Inflammatory macrophage treated with lipopolysaccharide for 4 hours (primary cell): ENCODE results near the gene NELFCD.
"Not testable (repeated sequence)": the region's sequence is repeated elsewhere in the genome, so short reads cannot be mapped to it uniquely, and the experiment has no call there.

Experiments used
- DNase-seq: peaks from one replicate; pipeline ENCODE4 v3.0.0-alpha.2; 2020

NELFCD gene, protein sequence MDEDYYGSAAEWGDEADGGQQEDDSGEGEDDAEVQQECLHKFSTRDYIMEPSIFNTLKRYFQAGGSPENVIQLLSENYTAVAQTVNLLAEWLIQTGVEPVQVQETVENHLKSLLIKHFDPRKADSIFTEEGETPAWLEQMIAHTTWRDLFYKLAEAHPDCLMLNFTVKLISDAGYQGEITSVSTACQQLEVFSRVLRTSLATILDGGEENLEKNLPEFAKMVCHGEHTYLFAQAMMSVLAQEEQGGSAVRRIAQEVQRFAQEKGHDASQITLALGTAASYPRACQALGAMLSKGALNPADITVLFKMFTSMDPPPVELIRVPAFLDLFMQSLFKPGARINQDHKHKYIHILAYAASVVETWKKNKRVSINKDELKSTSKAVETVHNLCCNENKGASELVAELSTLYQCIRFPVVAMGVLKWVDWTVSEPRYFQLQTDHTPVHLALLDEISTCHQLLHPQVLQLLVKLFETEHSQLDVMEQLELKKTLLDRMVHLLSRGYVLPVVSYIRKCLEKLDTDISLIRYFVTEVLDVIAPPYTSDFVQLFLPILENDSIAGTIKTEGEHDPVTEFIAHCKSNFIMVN

DNA sequence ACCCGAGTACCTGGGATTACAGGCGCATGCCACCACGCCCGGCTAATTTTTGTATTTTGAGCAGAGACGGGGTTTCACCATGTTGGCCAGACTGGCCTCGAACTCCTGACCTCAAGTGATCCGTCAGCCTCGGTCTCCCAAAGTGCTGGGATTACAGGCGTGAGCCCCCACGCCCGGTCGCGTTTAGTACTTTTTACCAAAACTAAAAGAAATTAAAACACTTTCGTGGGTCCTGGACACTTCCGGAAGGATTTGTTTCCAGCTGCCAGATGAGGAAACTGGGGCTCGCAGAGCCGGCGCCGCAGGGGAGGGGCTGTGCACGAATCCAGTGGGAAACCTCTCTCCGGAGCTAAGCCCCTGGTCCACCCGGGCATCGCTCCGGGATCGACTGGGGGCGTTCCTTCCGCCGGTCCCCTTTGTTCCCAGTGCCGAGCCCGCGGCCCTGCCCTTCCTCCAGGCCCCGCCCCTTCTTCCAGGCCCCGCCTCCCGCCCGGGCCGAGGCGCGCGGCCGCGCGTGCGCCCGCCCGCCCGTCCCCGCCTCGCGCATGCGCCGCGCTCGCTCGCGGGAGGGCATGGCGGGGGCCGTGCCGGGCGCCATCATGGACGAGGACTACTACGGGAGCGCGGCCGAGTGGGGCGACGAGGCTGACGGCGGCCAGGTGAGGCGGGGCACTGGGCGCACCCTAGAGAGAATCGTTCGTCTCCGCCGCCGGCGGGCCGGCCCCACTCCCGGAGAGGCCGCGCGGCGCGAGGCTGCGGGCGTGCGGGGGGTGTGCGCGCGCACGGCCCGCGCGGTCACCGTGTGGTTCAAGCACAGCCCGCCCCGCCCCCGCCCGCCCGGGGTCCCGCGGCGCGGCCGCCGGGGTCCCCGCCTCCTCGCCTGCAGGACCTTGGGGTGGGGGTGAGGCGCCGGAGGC is at the start of gene NELFCD:
TSS of gene NELFCD (plus strand) at position 546 of the 917 bp plus-strand sequence. CDS start at position 600, 54 bp downstream.
- DNase-seq: peak; percentile 90

DNA sequence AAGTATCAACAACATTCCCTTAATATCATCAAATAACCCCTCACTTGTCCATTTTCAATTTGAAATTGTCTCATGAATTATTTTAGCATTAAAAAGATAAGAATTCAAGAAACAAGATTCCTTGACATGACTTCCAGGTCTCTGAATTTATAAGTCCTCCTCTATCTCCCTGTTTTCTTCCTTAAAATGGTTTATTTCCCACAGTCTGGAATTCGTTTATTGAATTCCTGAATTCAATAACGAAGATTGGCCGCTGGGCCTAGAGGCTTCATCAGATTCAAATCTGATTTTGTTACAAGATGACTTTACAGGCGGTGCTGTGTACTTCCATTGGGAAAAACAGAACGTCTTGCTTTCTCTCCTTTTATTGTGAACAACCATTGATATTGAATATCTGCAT is 48.9 kb upstream of the NELFCD start:
- no peak for DNase-seq

DNA sequence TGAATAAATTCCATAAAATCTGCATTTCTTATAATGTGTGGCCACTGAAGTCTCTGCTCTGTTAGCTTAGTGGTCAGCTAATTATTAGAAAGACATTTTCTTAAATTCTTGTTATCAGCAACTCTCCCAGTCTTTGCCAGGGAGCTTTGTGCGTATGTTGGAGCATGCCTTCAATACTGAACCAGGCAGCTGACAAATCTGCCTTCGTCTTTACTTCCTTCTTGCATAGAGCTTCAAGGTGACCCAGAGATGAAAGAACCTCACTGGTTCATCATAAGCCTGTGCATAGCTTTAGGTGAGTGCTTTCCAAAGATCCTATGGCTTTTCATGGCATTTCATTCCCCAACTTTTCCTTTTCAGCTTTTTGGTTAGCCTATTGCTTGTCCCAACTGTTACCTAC is 43.0 kb upstream of the NELFCD start:
- no peak for DNase-seq

DNA sequence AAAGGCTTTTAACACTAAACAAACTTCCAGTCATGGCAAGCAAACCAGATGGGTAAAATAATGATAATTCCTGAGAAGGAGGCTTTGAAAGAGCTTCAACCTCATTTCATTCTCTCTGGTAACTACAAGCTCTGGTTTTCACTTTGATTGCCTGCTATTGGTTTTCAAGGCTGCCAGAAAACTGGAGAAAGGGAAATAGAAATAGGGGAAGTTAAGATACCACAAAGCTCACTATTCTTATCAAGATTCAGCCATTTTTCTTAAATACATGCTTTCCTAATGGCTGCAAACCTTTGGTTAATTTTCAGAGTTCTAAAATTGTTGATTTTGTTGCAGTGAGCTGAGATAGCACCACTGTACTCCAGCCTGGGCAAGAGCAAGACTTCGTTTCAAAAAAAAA is 42.5 kb upstream of the NELFCD start:
- DNase-seq: peak; percentile 40

DNA sequence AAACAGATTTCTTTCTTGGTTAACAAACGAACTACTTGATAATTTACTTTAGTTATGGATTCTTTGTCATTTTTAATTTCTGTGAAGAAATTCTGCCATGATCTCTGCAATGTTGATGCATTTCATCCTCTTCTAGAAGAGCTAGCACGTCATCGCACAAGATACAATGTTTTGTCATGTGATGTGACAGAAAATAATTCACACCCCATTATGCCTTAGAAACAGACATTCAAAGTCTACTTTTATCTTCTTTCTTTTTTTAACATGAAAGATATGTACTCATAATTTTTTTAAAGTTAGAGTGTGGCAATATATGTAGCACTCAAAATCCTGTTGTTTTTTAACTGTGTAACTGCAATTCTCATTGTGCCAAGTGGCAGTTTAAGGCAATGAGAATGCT is 39.6 kb upstream of the NELFCD start:
- no peak for DNase-seq

DNA sequence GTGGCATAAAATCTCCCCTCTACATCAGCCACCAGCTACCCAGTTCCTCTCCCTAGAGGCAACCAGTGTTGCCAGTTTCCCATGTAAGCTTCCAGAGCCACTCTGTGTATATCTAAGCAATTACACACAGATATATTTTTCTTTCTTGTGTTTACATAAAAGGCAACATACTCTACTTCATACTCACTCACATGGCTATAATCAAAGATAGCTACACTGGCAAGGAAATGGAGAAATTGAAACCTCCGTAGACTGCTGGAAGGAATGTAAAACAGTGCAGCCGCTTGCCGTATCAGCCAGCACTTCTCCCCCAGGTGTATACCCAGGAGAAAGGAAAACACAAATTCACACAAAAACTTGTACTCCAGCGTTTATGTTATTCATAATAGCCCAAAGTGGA is 38.5 kb upstream of the NELFCD start:
- no peak for DNase-seq

DNA sequence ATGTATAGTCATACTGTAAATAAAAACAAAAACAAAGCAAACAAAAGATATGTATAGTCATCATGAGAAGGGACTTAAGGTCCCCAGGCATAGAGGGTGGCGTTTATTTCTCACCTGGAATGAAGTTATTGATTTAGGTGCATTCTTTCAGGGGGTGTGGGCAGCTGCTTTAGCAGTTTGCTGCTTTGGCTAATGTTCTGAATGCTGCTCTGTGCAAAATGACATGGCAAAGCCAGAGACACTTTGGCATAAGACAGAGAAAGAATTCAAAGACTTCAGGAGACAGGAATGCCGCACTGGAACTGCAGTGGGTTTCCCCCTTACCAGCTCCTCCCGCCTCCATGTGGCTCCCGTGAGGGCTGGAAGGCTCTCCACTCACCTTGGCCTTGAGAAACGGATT is 36.4 kb upstream of the NELFCD start:
- no peak for DNase-seq

DNA sequence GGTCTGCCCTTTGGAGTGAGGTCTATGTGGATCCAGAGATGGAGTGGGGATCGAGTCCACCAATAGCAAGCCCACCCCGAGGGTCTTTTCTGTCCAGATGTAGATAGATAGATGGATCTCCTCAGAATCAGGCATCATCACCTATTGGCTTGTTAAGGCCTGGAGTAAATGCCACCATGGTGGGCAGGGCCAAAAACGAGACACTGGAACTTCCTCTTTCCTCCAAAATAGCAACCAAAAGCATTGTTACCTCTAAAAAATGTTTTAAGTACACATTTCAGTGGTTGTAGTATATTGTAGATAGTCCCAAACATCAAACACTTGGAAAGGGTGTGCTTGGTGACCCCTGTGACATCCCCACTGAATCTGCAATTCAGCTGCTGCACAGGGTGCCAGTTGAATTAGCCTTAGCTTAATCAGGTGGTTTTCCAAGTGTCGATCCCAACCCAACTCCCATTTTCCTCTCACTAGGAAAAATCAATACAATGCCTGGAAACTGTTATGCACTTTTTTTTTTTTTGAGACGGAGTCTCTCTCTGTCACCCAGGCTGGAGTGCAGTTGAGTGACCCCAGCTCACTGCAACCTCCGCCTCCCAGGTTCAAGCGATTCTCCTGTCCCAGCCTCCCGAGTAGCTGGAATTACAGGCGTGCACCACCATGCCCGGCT is 35.0 kb upstream of the NELFCD start:
- DNase-seq: peak; percentile 26

DNA sequence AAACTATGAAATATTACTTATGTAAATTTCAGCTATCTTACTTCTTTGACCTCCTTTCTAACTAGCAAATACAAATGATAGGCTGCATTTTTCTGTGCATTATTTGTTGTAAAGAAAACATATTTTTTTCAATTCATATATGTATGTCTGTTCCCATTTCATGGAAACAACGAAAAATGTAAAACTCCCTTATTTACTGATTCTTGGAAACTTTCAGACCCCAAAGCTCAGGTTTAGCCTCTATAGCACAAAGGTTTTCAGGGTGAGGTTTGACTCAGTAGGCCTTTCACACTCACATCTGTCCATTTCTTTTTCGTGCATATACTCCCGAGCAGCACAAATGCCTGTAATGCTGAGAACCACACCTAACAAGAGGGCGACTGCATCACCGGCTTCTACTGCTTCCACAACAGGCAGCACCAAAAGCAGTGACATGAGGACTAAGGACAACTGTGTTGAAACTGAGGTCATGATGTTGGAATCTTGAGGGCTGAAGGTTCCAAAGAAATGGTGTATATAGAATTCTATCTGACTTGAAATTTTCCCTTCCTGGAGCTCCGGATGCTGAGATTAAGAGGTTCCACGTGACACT is 33.2 kb upstream of the NELFCD start:
- not testable (repeated sequence) for DNase-seq

DNA sequence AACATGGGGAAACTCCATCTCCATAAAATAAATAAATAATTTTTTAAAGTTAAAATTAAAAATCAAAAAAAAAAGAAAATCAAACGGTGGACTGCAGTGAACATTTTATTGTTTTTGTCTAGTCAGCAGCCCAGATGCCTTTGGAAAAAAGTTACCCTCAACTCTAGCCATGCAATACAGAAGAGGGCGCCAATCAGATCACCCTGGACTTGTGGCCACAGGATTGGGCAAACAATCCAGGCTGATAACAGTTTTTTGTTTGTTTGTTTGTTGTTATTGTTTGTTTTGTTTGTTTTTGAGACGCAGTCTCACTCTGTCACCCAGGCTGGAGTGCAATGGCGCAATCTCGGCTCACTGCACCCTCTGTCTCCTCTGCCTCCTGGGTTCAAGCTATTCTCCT is 30.5 kb upstream of the NELFCD start:
- DNase-seq: no peak

DNA sequence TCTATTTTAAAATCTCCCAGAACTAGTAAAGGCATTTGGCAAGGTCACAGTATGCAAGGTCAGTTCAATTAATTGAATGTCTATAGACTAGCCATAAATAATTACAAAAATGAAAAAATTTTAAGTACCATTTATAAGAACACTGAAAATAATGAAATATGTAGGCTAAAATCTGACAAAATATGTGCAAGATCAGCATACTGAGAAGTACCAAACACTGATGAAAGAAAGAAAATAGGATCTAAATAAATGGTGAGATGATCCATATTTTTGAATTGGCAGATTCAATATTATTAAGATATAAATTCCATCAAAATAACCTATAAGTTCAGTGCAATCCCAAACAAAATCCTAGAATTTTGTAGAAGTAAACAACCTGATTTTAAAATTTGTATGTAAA is 28.0 kb upstream of the NELFCD start:
- no peak for DNase-seq

DNA sequence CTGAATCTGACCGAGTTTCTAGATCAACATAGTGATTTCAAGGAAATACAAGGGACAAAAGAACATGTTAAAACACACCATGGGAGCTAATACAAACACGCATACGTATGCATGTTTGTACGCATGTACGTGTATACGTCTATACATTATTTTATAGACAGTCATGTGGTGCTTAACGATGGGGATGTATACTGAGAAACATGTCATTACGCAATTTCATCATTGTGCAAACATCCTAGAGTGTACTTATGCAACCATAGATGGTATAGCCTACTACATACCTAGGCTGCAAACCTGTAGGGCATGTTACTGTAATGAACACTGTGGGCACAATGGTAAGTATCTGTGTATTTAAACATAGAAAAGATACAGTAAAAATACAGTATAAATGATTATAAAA is 25.0 kb upstream of the NELFCD start:
- peak; percentile 79 for DNase-seq

DNA sequence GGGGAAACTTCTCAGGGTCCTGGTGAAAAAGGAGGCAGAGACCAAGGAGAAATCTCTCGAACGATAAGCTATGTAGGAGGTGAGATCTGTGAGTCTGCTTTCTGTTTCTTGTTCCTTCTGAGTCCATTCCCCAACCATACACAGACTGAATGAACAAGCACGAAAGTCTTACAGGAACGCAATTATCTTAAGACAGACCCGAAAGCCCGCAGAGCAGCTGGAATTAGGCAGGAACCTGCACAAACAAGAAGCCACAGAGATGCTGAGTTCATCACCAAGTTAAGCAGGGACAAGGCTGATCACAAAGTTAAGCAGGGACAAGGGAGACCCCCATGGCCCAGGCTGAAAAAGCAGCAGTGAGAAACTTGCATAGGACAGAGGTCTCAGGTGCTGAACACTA is 21.4 kb upstream of the NELFCD start:
- no peak for DNase-seq

DNA sequence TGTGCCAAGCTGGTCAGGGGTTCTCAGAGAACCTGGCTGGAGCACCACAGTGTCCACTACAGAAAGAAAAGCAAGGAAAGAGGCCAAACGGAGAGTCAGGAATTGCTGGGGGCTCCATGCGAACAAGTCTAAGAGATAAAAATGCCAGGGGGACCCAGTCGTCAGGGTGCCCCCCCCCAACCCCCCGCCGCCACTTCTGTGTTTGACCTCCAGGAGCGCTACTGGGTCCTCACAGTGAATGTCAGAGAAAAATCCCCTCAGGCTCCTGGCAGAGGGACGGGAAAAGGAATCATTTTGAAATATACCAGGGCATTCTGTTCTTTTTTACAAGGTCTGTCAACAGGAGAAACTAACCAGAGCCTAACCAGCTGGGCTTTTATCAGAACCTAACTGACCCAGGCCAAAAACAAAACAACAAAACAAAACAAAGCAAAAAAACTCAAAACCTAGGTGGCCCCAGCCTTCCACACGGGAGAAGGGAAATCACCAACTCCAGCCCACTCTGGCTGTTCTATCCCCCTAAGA is 17.9 kb upstream of the NELFCD start:
- no peak for DNase-seq

DNA sequence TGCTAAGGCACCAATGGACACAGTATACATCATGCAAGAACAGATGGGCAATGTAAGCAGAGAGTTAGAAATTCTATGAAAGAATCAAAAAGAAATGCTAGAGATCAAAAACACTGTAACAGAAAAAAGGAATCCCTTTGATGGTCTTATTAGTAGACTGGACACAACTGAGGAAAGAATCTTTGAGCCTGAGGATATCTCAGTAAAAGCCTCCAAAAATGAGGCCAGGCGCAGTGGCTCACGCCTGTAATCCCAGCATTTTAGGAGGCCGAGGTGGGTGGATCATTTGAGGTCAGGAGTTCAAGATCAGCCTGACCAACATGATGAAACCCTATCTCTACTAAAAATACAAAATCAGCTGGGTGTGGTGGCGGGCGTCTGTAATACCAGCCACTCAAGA is 17.1 kb upstream of the NELFCD start:
- not testable (repeated sequence) for DNase-seq

DNA sequence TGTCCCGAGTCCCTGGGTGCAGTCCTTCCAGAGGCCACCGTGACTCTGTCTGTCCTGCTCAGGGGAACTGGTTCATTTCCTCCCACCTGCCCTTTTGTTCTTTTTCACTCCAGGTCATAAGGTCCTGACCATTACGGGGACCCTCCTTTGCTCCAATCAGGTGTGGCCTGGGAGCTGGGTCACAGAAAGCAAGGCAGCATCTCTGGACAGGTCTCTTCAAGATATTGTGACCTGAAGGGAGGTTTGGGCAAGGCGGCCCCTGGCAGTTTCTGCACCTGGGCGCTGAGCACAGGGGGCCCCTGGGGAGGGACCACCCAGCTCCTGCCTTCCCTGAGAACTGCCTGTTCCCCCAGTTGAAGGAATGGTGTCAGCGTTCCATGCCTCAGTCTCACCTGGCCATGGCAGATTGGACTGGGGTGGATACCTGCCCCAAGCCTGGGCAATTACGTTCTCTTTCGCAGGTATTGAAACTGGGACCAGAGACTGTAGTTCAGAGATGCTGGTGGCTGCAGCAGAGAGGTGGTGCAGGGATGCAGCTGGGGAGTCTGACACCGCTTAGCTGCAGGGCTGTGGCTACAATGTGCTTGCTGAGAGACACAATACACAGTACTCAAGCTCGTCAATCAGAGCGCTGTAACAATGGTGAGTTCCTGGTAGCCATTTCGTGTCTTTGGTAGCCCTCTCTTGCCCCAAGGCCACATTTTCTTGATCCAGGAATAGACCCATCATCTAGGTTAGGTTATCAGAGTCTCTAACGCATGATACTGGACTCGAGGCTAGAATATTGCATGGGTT is 15.6 kb upstream of the NELFCD start:
- DNase-seq: no peak

DNA sequence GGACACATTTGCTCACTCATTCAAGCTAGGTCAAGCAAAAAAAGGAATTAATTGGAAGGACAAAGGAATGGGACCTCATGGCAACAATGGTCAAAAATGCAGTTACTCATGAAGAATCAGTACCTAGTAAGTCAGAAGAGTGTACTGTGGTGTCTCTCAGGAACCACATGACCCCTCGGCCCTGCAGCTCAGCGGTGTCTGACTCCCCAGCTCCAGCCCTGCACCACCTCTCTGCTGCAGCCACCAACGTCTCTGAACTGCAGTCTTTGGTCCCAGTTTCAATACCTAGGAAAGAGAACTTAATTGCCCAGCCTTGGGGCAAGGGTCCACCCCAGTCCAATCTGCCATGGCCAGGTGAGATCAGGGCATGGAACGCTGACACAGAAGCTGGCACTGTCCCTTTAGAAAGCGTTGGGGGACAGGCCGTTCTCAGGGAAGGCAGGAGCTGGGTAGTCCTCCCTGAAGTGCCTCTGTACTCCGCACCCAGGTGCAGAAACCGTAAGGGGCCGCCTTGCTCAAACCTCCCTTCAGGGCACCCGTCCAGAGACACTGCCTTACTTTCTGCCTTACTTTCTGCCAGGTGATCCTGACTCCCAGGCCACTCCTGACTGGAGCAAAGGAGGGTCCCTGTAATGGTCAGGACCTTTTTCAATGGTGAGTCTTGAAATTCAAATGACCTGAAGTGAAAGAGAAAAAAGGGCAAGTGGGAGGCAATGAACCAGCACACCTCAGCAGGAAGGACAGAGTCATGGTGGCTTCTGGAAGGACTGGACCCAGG is 13.2 kb upstream of the NELFCD start:
- no peak for DNase-seq

DNA sequence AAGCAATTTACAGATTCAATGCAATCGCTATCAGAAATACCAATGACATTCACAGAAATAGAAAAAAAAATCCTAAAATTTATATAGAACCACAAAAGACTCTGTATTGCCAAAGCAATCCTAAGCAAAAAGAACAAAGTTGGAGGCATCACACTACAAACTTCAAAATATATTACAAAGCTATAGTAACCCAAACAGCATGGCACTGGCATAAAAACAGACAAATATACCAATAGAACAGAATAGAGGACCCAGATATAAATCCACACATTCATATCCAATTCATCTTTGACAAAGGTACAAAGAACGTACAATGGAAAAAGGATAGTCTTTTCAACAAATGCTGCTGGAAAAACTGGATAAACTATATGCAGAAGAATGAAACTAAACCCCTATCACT is 11.6 kb upstream of the NELFCD start:
- no peak for DNase-seq

DNA sequence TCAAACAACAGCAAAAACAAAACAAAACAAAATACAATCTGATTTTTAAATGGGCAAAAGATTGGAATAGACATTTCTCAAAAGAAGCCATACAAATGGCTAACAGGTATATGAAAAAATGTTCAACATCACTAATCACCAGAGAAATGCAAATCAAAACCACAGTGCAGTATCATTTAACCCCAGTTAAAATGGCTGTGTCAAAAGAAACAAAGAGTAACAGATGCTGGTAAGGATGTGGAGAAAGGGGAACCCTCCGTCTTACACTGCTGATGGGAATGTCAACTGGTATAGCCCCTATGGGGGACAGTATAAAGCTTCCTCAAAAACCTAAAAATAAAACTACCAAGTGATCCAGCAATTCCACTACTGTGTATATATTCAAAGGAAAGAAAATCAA is 10.9 kb upstream of the NELFCD start:
- DNase-seq: no peak

DNA sequence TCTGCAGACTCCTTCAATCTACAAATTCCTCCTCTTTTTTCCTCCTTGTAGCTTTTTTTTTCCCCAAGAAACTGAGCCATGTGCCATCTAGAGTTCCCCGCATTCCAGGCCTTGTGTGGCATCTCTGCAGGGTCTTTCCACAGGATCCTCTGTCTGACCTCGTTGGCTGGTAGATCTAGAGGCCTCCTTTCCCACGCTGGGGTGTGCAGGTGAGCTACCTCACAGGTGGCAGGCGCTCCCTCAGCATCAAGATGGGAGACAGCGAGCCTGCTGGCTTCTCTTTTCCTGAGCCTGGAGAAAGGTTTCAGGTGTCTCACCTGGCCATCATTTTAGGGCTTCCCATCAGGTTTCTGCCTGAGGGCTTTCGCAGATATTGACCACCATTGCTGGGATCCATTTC is 9.6 kb upstream of the NELFCD start:
- no peak for DNase-seq

DNA sequence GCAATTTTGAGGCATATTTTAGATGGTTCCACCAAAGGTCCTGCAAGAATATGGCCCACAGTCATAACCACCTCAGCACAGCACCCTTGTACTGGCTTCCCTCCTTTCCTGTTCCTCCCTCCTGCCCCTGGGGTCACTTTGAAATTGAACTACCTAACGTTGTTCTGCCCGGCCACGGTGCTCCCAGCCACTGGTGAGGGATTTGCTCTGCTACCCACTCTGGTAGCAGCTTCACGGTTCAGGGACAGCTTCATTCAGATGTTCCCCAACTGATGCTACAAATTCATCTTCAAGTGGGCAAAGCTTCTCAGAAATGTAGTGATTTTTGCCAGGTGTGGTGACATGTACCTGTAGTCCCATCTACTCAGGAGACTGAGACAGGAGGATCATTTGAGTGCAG is 7.9 kb upstream of the NELFCD start:
- no peak for DNase-seq
